ENCODE data around the gene TRAPPC3L.
A peak's percentile ranks its signal among the peaks of the same experiment; 100 is the strongest.

Gene TRAPPC3L

GRCh38 chr6:116557893-116558292 lies 12.4 kb upstream of the TRAPPC3L start:
- no peak for DNase-seq (ENCODE audit: low read depth in 2 of 2)

DNA sequence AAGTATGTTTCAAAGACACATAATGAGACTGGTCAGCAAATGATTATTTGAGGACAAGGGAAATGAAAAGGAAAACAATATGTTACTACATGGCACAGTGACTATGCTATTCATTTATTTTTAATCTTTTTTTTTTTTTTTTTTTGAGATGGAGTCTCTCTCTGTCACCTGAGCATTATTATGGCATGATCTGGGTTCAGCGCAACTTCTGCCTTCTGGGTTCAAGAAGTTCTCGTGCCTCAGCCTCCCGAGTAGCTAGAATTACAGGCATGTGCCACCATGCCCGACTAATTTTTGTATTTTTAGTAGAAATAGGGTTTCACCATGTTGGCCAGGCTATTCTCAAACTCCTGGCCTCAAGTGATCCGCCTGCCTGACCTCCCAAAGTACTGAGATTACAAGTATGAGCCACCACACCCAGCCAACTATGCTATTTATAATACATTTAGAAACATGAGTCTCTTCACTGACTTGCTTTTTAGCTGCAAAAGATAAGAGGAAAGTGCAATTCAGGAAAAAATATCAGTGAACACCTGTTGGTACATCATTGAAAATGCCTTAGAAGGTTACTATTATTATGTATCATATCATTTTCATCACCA lies 11.4 kb upstream of the TRAPPC3L start:
- DNase-seq (ENCODE audit: low read depth in 2 of 2) = no peak

DNA sequence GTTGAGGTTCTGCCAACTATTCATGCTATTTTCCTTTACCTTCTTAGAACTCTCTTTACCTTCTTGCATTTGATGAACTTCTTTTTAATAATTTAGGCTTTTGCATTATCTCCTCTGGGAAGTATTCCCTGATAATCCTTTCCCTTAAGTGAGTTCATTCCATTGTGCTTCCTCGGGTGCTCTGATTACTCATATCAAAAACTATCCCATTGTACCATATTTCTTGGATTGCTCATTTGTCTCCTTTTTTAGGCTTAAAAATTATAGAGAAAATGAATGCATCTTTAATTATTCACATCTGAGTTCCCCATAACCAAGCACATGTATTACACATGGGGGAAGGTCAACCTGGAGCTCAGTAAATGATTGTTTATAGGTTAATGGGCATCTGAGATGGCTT lies 10.6 kb upstream of the TRAPPC3L start:
- DNase-seq (ENCODE audit: low read depth in 2 of 2) = no peak

- DNase-seq (ENCODE audit: low read depth in 2 of 2) = no peak
These were observed 8.0 kb upstream of the TRAPPC3L start, which contains the start of gene CALHM4 for GRCh38 chr6:116553451-116553850. CALHM4 (plus strand) TSS chr6:116553751; CDS start chr6:116553794, 43 bp downstream.

DNA sequence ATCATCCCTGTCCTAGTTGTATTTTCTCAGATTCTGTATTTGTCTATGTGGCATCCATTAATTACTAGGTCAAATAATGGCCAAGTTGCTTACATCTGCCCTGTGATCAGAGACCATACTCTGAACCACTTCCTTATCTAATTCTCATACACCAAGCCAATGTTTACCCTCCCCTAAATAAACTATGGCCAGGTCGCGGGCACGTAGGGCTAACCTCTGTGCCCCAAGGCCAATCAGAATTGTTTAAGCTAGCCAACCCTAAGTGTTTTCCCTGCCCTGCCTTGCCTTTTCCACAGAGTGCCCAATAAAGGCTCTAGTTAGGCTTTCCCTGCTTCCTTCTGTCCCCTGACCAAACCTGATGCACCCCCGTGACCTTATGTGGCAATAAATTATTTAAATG lies 5.3 kb upstream of the TRAPPC3L start:
- no peak for DNase-seq (ENCODE audit: low read depth in 2 of 2)

DNA sequence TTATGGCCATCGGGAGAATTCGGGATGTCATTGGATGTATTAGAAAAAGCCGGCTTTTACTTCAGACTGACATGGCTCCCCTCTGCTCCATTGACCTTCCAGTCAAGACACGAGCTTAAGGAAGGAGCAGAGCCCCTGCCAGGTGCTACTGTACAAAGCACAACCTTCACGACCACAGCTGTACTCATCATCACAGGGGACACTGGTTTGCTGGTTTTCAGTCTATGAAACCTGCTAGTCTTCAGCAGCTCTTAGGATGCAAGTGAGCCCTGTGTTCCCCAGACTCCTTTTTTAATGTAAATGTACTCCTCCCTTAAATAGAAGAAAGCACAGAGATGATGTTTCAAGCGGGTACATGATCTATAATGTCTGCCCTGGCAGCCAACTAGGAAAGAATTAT lies 1.9 kb upstream of the TRAPPC3L start:
- no peak for DNase-seq (ENCODE audit: low read depth in 2 of 2)

DNA sequence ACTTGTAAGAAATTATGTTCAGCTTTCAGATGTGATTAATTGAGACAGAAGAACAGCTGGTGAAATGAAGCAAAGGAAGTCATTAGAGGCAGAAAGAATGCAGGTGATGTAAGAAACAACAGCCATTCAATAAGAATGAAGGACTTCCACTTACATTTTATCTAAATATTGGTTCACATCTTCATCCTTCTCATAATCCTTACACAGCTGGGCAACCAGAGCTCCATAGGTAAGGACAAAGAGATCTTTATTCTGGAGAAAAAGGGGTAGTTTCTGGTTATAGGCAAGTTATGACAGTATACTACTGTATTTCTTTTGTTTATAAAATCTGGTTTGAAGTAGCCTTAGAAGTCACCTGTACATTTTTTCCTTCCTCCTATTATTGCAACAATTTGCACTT lies 2.3 kb downstream of the TRAPPC3L start:
- no peak for DNase-seq (ENCODE audit: low read depth in 2 of 2)

- DNase-seq (ENCODE audit: low read depth in 2 of 2) = no peak
These were observed 3.1 kb downstream of the TRAPPC3L start for GRCh38 chr6:116542426-116542825.

DNA sequence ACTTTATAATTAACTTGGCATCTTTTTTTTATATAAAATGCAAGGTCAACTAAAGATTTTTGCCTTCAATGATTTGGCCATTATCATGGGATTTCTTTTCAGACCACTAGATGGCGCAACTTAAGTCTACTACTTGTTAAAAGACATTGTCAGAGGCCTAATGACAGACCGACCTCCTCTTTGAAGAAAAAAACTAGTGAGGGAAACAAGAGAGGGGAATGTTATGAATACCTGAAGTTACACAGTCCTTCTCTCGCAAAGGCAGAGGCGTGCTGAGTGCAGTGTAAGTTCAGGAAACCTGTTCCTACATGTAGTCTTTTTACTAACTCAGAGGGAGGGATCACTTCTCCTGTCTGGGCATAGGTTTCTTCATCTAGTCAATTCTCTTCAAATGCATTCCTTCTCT lies 9.3 kb downstream of the TRAPPC3L start:
- peak in 1 of 2 donors; percentile 29 for DNase-seq (ENCODE audit: low read depth in 2 of 2)

DNA sequence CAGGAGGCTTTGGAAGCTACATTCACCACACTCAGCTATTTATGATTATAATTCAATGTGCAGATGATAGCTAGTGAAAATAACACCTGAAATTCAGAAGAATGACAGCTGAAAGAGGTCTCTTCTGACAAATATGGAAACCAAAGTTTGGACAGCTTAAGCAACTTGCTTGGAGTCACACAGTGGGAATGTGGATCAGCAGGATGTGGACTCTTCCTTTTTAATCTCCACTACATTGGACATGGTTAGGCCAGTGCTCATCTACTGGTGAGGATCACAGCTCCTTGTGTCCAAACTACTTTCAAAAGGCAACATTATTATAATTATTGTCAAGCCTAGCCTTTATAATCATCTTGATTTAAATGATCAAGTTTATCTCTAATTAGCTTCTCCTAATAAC lies 10.4 kb downstream of the TRAPPC3L start:
- no peak for DNase-seq (ENCODE audit: low read depth in 2 of 2)

- no peak for DNase-seq (ENCODE audit: low read depth in 2 of 2)
These were observed 12.1 kb downstream of the TRAPPC3L start for GRCh38 chr6:116533233-116533957.

DNA sequence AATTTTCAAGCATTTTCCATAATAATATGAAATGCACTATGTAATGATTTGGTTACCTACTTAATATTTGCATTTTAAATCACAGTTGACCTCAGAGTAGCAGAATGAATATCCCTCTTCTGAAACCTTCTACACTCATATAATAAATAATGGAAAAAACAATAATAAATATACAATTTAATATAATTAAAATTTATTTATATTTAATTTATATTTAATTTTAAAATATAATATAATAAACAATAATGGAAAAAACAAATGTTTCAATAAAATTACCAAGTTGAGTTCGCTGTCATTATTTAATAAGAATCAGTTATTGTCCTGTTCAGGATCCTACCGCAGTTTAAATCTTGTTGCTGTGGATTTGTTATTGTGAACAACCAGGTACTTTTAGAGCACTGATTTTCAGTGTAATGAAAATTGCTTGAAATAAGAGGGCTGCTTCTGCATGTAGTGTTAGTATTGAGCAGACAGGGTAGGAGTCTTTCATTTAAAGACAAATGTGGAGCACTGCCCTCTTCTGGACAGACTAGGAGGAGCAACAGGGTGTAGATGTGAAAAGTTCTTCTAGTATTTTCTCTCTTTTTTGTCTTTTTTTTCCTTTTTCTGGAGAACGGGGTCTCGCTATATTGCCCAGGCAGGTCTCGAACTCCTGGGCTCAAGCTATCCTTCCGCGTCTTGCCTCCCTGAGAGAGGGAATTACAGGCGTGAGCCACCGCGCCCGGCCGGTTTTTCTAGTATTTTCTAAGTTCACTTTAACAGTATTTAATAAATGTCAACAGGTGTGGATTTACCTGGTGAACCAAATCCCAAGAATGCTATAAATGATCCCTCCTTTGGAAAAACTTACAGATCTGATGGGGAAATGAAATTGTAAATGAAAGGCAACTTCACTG lies 13.6 kb downstream of the TRAPPC3L start:
- peak; percentile 36 to 53 for DNase-seq (ENCODE audit: low read depth in 2 of 2)

DNA sequence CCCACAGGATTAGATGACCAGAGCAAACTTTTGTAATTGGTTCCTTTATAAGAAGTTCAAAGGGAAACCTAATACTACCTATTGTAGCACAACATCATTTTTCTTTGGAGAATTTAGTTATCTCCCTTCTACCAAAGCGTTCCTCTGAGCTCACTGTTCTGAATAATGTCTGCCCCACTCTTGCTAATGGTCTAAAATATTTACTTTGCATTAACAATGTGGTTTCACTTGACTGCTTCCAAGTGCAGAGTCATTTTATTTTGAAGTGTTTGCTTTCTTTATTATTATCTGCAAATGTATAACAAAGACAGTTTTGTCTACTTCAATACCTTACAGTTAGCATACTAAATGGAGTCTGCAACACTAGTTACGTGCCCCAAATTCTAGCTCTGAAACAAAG lies 15.0 kb downstream of the TRAPPC3L start:
- DNase-seq (ENCODE audit: low read depth in 2 of 2) = no peak

GRCh38 chr6:116529466-116530290 lies 15.8 kb downstream of the TRAPPC3L start:
- no peak for DNase-seq (ENCODE audit: low read depth in 2 of 2)

DNA sequence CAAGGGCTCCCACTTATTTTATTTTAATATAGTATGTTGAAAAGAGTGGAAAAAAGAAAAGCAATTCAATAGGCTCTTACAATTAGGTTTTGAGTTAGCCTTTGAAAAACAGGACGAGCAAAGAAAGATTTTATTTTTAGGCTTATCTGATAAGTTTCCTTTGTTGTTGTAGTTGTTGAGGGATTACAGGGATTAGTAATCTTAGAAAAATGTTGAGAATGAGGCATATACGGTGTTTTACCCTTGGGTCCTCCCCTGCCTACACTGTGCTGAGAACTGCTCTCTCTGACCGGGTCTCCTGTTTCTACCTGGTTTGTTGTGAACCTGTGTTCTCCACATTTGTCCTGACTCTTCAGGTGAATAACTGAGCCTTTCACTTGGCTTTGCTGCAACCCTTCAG lies 16.7 kb downstream of the TRAPPC3L start:
- DNase-seq (ENCODE audit: low read depth in 2 of 2) = no peak

DNA sequence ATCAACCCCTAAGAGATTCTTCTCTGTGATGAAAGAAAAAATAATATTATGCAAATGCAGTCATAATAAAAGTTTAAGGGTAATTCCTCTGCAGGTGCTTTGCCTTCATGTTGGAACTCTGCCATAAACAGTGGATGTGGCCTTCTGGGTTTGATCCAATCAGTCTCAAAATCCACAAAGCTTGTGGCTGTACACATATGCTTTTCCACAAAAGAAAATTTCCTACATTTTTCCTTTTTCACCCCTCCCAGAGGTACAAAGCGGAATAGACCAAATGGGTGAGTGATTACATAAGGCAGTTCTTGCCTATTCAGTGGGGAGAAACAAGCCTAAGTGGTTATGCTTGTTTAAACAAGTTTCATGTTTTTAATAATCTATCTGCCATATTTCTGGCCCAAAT lies 17.4 kb downstream of the TRAPPC3L start:
- no peak for DNase-seq (ENCODE audit: low read depth in 2 of 2)

DNA sequence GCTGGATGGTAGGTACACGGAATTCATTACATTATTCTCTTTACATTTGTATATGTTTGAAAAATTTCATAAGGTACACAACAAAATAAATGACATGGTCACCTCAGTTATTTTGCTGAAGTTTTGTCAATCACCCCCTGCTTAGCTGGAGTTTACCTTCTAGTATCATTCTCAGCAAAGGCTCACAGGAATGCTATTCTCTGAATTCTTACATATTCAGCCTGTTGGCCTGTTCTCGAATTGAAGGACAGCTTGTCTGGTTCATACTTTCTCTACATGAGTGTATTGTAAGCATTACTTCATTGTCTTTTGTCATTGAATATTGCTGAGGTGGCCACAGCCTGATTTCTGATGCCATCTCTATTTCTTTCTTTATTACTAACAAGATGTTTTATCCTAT lies 21.2 kb downstream of the TRAPPC3L start:
- no peak for DNase-seq (ENCODE audit: low read depth in 2 of 2)

GRCh38 chr6:116522896-116523295 lies 22.6 kb downstream of the TRAPPC3L start:
- no peak for DNase-seq (ENCODE audit: low read depth in 2 of 2)

DNA sequence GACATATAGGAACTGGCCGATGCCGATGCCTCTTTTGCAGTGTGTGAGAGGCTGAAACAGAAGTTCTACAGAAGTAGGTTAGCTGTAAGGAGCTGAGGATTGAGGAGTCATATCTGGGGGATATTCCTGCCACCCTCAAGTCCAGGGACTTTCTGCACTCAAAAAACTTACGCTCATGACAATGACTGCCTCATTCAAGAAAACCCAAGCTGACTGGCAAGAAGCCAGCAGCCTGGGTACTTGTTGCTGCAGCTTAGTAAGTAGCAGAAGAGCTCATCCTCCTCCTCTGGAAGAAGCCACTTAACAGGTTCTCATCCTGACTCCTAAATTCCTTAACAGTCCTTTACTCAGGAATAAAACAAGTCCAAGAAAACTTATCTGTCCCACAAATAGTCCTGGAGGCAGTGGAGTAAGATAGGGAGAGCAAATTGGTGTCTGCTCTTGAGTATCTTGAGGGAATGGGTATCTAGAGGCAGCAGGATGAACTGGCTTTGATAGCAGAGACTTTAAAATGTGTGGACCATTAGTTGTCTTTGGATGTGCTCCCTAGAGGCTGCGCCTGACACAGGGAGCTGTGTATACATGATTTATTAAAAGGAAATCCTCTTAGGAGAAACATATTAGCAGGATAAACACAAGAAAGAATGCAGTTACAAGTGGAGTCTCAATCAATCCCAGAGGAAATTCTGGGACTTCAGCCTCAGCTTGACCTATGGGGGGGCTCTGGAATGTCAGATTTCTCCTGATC lies 26.7 kb downstream of the TRAPPC3L start:
- no peak for DNase-seq (ENCODE audit: low read depth in 2 of 2)

GRCh38 chr6:116515141-116515540 lies 30.3 kb downstream of the TRAPPC3L start:
- no peak for DNase-seq (ENCODE audit: low read depth in 2 of 2)

- DNase-seq (ENCODE audit: low read depth in 2 of 2) = no peak
These were observed 31.4 kb downstream of the TRAPPC3L start for GRCh38 chr6:116514111-116514510.

Data from activated CD4-positive, alpha-beta T cell treated with anti-CD3 and anti-CD28 coated beads for 24 hours (primary cell).